Mesendoderm (in vitro differentiated cells): ENCODE measurements around the gene AKAP13.

Source experiments
- DNase-seq: peaks from one replicate; pipeline ENCODE4 v3.0.0; 2013
- H2AK5ac ChIP-seq: 2 replicates; pipeline ENCODE4 v1.6.1; 2013; ENCODE audit warnings: low read length, inconsistent platforms
- H2BK120ac ChIP-seq: 2 replicates; pipeline ENCODE4 v1.6.1; 2013; ENCODE audit warnings: low read depth, mild to moderate bottlenecking, low read length, moderate library complexity, mixed read lengths
- H2BK15ac ChIP-seq: replicated peaks from 2 replicates; pipeline ENCODE4 v1.6.1; 2013; ENCODE audit warnings: low read depth, mild to moderate bottlenecking, moderate library complexity
- H2BK5ac ChIP-seq: 2 replicates; pipeline ENCODE4 v1.6.1; 2013; ENCODE audit warnings: low read length, inconsistent platforms
- H3K18ac ChIP-seq: 2 replicates; pipeline ENCODE4 v1.6.1; 2013; ENCODE audit warnings: mild to moderate bottlenecking, low read length, mixed read lengths
- H3K23ac ChIP-seq: one replicate; pipeline ENCODE4 v1.6.1; 2013; ENCODE audit warnings: low read length
- H3K27ac ChIP-seq: 2 replicates; pipeline ENCODE4 v1.5.1; 2013; ENCODE audit warnings: low read depth, mild to moderate bottlenecking, inconsistent platforms, low read length, moderate library complexity
- H3K27me3 ChIP-seq: 2 replicates; pipeline ENCODE4 v1.6.1; 2013; ENCODE audit warnings: low read length, control low read depth, mild to moderate bottlenecking, inconsistent platforms; ENCODE audit not compliant: insufficient read depth, poor library complexity
- H3K36me3 ChIP-seq: 2 replicates; pipeline ENCODE4 v1.6.1; 2013; ENCODE audit warnings: low read length, inconsistent platforms; ENCODE audit not compliant: control insufficient read depth, insufficient read depth
- H3K4ac ChIP-seq: one replicate; pipeline ENCODE4 v1.6.1; 2013; ENCODE audit warnings: low read depth, mild to moderate bottlenecking, low read length, moderate library complexity
- H3K4me1 ChIP-seq: 2 replicates; pipeline ENCODE4 v1.6.1; 2013; ENCODE audit warnings: low read depth, low read length, inconsistent platforms; ENCODE audit not compliant: control insufficient read depth
- H3K4me2 ChIP-seq: 2 replicates; pipeline ENCODE4 v1.6.1; 2013; ENCODE audit warnings: low read length
- H3K4me3 ChIP-seq: 2 replicates; pipeline ENCODE4 v1.5.1; 2013; ENCODE audit warnings: mild to moderate bottlenecking, low read length
- H3K56ac ChIP-seq: one replicate; pipeline ENCODE4 v1.6.1; 2013; ENCODE audit warnings: low read length
- H3K79me1 ChIP-seq: 2 replicates; pipeline ENCODE4 v1.6.1; 2013; ENCODE audit warnings: low read length, inconsistent platforms
- H3K79me2 ChIP-seq: 2 replicates; pipeline ENCODE4 v1.6.1; 2013; ENCODE audit warnings: mild to moderate bottlenecking, low read length; ENCODE audit not compliant: control insufficient read depth, insufficient read depth
- H3K9ac ChIP-seq: 2 replicates; pipeline ENCODE4 v1.6.1; 2013; ENCODE audit warnings: low read length, inconsistent platforms
- H4K5ac ChIP-seq: one replicate; pipeline ENCODE4 v1.6.1; 2013; ENCODE audit warnings: low read length
- H4K8ac ChIP-seq: one replicate; pipeline ENCODE4 v1.6.1; 2013; ENCODE audit warnings: low read depth, mild to moderate bottlenecking, control low read depth, low read length, moderate library complexity
- WGBS: extraction: QIAGEN DNeasy Blood & Tissue Kit; methylation state at CpG from one replicate; pipeline ENCODE4 v1.1.7; 2013; ENCODE audit warnings: low lambda C conversion rate, missing lambda C conversion rate; ENCODE audit not compliant: insufficient coverage; ENCODE audit errors: extremely low coverage; 5-methylcytosine and 5-hydroxymethylcytosine counted together

Gene AKAP13

DNA sequence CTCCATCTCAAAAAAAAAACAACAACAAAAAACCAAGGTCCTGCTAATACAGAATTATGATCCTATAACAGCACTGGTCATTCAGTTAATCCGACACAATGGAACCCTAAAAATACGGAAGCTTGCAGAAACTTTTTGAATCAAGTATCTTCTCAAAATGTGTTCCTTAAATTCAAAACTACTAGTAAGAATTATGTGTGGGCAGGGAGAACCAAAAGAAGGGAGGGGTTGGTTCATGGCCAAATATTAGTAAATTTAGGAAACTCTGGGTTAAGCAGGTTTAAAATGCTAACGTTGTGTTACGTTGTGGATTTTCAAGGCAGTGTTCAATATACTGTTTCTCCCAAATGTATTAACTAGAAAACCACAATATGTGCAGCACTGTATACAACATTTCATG lies 298.8 kb downstream of the AKAP13 start:
- no peak for DNase-seq
- no CpG with 5 or more reads among the region's 4 CpGs for WGBS
- no peak overlapping the region for H2AK5ac ChIP-seq
- no peaks in the 10 kb centered on the region for H3K27me3 ChIP-seq
- no peak overlapping the region for H3K9ac ChIP-seq
- H3K4me2 ChIP-seq, result no peak overlapping the region
- H3K27ac ChIP-seq, result no peak overlapping the region
- H2BK5ac ChIP-seq, result no peak overlapping the region
- no peak overlapping the region for H2BK120ac ChIP-seq
- H3K4me1 ChIP-seq, result peaks cover 3% of the 10 kb centered on the region
- no peak overlapping the region for H4K5ac ChIP-seq
- no peak overlapping the region for H3K4ac ChIP-seq
- H3K36me3 ChIP-seq, result peaks cover 2% of the 10 kb centered on the region
- no peak overlapping the region for H3K56ac ChIP-seq
- no peak overlapping the region for H4K8ac ChIP-seq
- H3K4me3 ChIP-seq, result no peak overlapping the region
- no peak overlapping the region for H3K18ac ChIP-seq
- no peak overlapping the region for H2BK15ac ChIP-seq
- H3K79me2 ChIP-seq, result no peaks in the 10 kb centered on the region
- H3K79me1 ChIP-seq, result peaks cover 2% of the 10 kb centered on the region
- H3K23ac ChIP-seq, result no peak overlapping the region

DNA sequence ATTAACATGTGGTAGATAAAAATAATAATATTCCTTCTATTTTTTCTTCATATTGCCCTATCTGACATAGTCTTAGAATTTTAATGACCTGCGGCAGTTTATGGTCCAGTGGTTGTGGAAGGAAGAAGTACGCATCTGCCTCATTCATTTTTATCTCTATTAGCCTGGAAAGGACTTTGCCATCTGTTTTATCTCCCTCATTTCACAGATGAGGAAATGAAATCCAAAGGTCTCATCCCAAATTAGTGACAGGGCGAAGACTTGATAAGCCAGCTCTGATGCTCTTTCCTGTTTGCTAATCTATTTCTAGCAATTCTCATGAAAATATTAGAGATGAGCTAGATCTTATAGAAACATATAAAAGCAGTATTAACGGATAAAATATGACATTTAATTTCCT lies 301.0 kb downstream of the AKAP13 start:
- H3K4me2 ChIP-seq, result no peak overlapping the region
- no peak overlapping the region for H4K5ac ChIP-seq
- H3K4me3 ChIP-seq, result no peak overlapping the region
- no peak overlapping the region for H3K4ac ChIP-seq
- H3K36me3 ChIP-seq, result peaks cover 1% of the 10 kb centered on the region
- DNase-seq, result peak; percentile 22
- H3K4me1 ChIP-seq, result no peaks in the 10 kb centered on the region
- no peak overlapping the region for H2BK15ac ChIP-seq
- no peak overlapping the region for H3K56ac ChIP-seq
- H2AK5ac ChIP-seq, result no peak overlapping the region
- no peak overlapping the region for H4K8ac ChIP-seq
- no peak overlapping the region for H3K9ac ChIP-seq
- no peaks in the 10 kb centered on the region for H3K79me2 ChIP-seq
- H3K79me1 ChIP-seq, result no peaks in the 10 kb centered on the region
- no peak overlapping the region for H2BK5ac ChIP-seq
- no peak overlapping the region for H3K27ac ChIP-seq
- WGBS, result no CpG with 5 or more reads among the region's 4 CpGs
- H3K23ac ChIP-seq, result no peak overlapping the region
- no peak overlapping the region for H3K18ac ChIP-seq
- H3K27me3 ChIP-seq, result no peaks in the 10 kb centered on the region
- no peak overlapping the region for H2BK120ac ChIP-seq

GRCh38 chr15:85684174-85684710 lies 303.8 kb downstream of the AKAP13 start:
- Histone ChIP-seq H3K4ac (no peak overlapping the region), H2BK120ac (no peak overlapping the region), H4K5ac (no peak overlapping the region), H3K56ac (no peak overlapping the region), H4K8ac (no peak overlapping the region), H3K27ac (no peak overlapping the region), H3K79me1 (no peaks in the 10 kb centered on the region), H3K79me2 (no peaks in the 10 kb centered on the region), H3K4me2 (no peak overlapping the region), H2AK5ac (no peak overlapping the region), H3K23ac (no peak overlapping the region), H3K27me3 (no peaks in the 10 kb centered on the region), H3K4me1 (peaks cover 2% of the 10 kb centered on the region), H2BK5ac (no peak overlapping the region), H3K18ac (no peak overlapping the region), H3K4me3 (no peak overlapping the region), H2BK15ac (no peak overlapping the region), H3K9ac (no peak overlapping the region), H3K36me3 (peaks cover 1% of the 10 kb centered on the region)
- DNase-seq, result no peak
- WGBS, result no CpG with 5 or more reads among the region's 6 CpGs

DNA sequence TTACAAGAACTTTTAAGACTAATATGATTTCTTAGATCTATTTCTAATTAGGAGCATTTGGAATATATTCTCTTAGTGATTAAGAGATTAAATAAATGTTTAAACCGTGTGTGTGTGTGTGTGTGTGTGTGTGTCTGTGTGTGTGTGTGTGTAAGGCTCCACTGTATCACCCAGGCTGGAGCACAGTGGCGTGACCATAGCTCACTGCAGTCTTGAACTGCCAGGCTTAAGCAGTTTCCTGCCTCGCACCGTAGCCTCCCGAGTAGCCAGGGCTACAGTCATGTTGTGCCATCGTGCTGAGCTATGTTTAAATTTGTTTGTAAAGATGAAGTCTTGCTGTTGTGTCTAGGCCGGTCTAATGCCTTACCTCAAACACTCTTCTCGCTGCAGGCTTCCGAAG lies 305.0 kb downstream of the AKAP13 start:
- no CpG with 5 or more reads among the region's 9 CpGs for WGBS
- Histone ChIP-seq H2BK120ac (no peak overlapping the region), H3K36me3 (peaks cover 1% of the 10 kb centered on the region)

GRCh38 chr15:85687329-85687728 lies 306.9 kb downstream of the AKAP13 start:
- Histone ChIP-seq H3K79me1 (no peaks in the 10 kb centered on the region), H3K4me3 (no peak overlapping the region), H3K36me3 (peaks cover 1% of the 10 kb centered on the region), H3K4ac (no peak overlapping the region), H3K4me2 (no peak overlapping the region), H3K18ac (no peak overlapping the region), H2BK15ac (no peak overlapping the region), H4K8ac (no peak overlapping the region), H3K79me2 (no peaks in the 10 kb centered on the region), H2BK120ac (no peak overlapping the region), H2BK5ac (no peak overlapping the region), H3K4me1 (peaks cover 7% of the 10 kb centered on the region), H3K23ac (no peak overlapping the region), H2AK5ac (no peak overlapping the region), H4K5ac (no peak overlapping the region), H3K27ac (no peak overlapping the region), H3K9ac (no peak overlapping the region), H3K27me3 (no peaks in the 10 kb centered on the region), H3K56ac (no peak overlapping the region)
- no CpG with 5 or more reads among the region's 2 CpGs for WGBS
- no peak for DNase-seq

More for the DNA sequence above, 305.0 kb downstream of the AKAP13 start:
- H2BK5ac ChIP-seq, result no peak overlapping the region
- no peak overlapping the region for H4K5ac ChIP-seq
- no peaks in the 10 kb centered on the region for H3K79me1 ChIP-seq
- H3K4me3 ChIP-seq, result no peak overlapping the region
- no peak overlapping the region for H3K23ac ChIP-seq
- H3K4me2 ChIP-seq, result no peak overlapping the region
- DNase-seq, result no peak
- no peak overlapping the region for H3K27ac ChIP-seq
- no peaks in the 10 kb centered on the region for H3K79me2 ChIP-seq
- H3K4me1 ChIP-seq, result peaks cover 7% of the 10 kb centered on the region
- H2BK15ac ChIP-seq, result no peak overlapping the region
- H3K56ac ChIP-seq, result no peak overlapping the region
- H3K9ac ChIP-seq, result no peak overlapping the region
- no peak overlapping the region for H2AK5ac ChIP-seq
- no peak overlapping the region for H3K4ac ChIP-seq
- H4K8ac ChIP-seq, result no peak overlapping the region
- no peak overlapping the region for H3K18ac ChIP-seq
- no peaks in the 10 kb centered on the region for H3K27me3 ChIP-seq

- no peak overlapping the region for H2BK5ac ChIP-seq
- no peak overlapping the region for H4K5ac ChIP-seq
- WGBS, result no CpG with 5 or more reads among the region's 3 CpGs
- no peak overlapping the region for H3K4me2 ChIP-seq
- H3K4me1 ChIP-seq, result peaks cover 7% of the 10 kb centered on the region
- no peaks in the 10 kb centered on the region for H3K27me3 ChIP-seq
- no peak overlapping the region for H3K4me3 ChIP-seq
- no peak overlapping the region for H4K8ac ChIP-seq
- no peak overlapping the region for H3K27ac ChIP-seq
- no peak overlapping the region for H3K18ac ChIP-seq
- no peak for DNase-seq
- no peak overlapping the region for H3K56ac ChIP-seq
- peaks cover 1% of the 10 kb centered on the region for H3K36me3 ChIP-seq
- H2BK15ac ChIP-seq, result no peak overlapping the region
- no peaks in the 10 kb centered on the region for H3K79me2 ChIP-seq
- no peak overlapping the region for H2BK120ac ChIP-seq
- H3K4ac ChIP-seq, result no peak overlapping the region
- H2AK5ac ChIP-seq, result no peak overlapping the region
- H3K9ac ChIP-seq, result no peak overlapping the region
- no peak overlapping the region for H3K23ac ChIP-seq
- no peaks in the 10 kb centered on the region for H3K79me1 ChIP-seq
Observed at GRCh38 chr15:85688711-85689110, 308.3 kb downstream of the AKAP13 start.
